GM12878 (cell line): ENCODE measurements around the gene MTMR1. TPM values are rescaled to one million over a fixed set of nuclear protein-coding genes. Genes with fewer than 3 reads are reported as not detected.

ENCODE experiments used
- ATAC-seq: fragments of 200-7000 bp; cut with Tn5 transposase; 3 replicates; pipeline ENCODE4 v1.9.1; 2020; ENCODE audit warnings: mild to moderate bottlenecking, moderate library complexity
- BruUV-seq: library from RNA; stranded (reverse); fragments of 400-500 nt; replicated peaks from 2 replicates; lab custom pipeline; 2021; lab: Mats Ljungman, UMichigan
- CTCF ChIA-PET: fragments of 300-600 bp; sonication (Branson Sonifier 250); formaldehyde crosslinking; extraction: SDS; loops from one replicate; lab custom pipeline; 2021; ENCODE audit warnings: inconsistent platforms; lab: Yijun Ruan, JAX
- POLR2A ChIA-PET: fragments of 350-600 bp; formaldehyde crosslinking; extraction: SDS; loops from one replicate; lab custom pipeline; 2021; ENCODE audit warnings: inconsistent platforms; lab: Charles Lee
- RAD21 ChIA-PET: fragments of 300-600 bp; sonication (Branson Sonifier 250); formaldehyde crosslinking; loops from one replicate; lab custom pipeline; 2023; ENCODE audit warnings: antibody characterized with exemption; ENCODE audit not compliant: unreplicated experiment; lab: Charles Lee
- SMC1A ChIA-PET: fragments of 300-600 bp; sonication (Branson Sonifier 250); formaldehyde crosslinking; loops from one replicate; lab custom pipeline; 2023; ENCODE audit not compliant: unreplicated experiment, uncharacterized antibody; lab: Charles Lee
- DNase-seq: peaks from one replicate; pipeline ENCODE4 v3.0.0-alpha.2; 2011; ENCODE audit warnings: low read depth, low spot score
- FAIRE-seq: peaks from 3 replicates; lab custom pipeline; 2011; peaks lifted over from hg19 to GRCh38; lab: Jason Lieb, UNC
- H2AFZ ChIP-seq: 2 replicates; pipeline ENCODE4 v1.6.0; 2011; ENCODE audit warnings: low read depth, low read length, control low read depth; ENCODE audit not compliant: control insufficient read depth
- H3K27ac ChIP-seq: 2 replicates; pipeline ENCODE4 v1.5.1; 2011; ENCODE audit warnings: control low read depth; ENCODE audit not compliant: control insufficient read depth, insufficient read depth
- H3K27me3 ChIP-seq, 2 experiments: replicated peaks in 1 of 2; 2 replicates each; pipeline versions ENCODE4 v1.6.0 to v1.6.1; 2011; ENCODE audit warnings: low read length in 1 of 2; ENCODE audit not compliant: control insufficient read depth in 2 of 2, insufficient read depth in 2 of 2
- H3K36me3 ChIP-seq, 2 experiments: 2 replicates each; pipeline ENCODE4 v1.5.1; 2011; ENCODE audit warnings: low read length in 1 of 2; ENCODE audit not compliant: control insufficient read depth in 2 of 2, insufficient read depth in 2 of 2
- H3K4me1 ChIP-seq: 2 replicates; pipeline ENCODE4 v1.6.1; 2011; ENCODE audit warnings: mild to moderate bottlenecking, low read length, moderate library complexity, mixed read lengths; ENCODE audit not compliant: control insufficient read depth, insufficient read depth
- H3K4me2 ChIP-seq: 2 replicates; pipeline ENCODE4 v1.6.0; 2011; ENCODE audit warnings: control low read depth; ENCODE audit not compliant: control insufficient read depth, insufficient read depth
- H3K4me3 ChIP-seq: fragments of 200-600 bp; sonication (generic); 2 replicates; pipeline ENCODE4 v1.5.1; 2016
- H3K79me2 ChIP-seq: 2 replicates; pipeline ENCODE4 v1.6.0; 2011; ENCODE audit warnings: low read length; ENCODE audit not compliant: control insufficient read depth, insufficient read depth
- H3K9ac ChIP-seq: 2 replicates; pipeline ENCODE4 v1.8.0; 2011; ENCODE audit warnings: low read length, control low read depth, mixed read lengths; ENCODE audit not compliant: control insufficient read depth, insufficient read depth
- H3K9me3 ChIP-seq: replicated peaks from 3 replicates; pipeline ENCODE4 v1.5.1; 2011; ENCODE audit warnings: mild to moderate bottlenecking, low read length; ENCODE audit not compliant: control insufficient read depth, insufficient read depth
- H4K20me1 ChIP-seq: 2 replicates; pipeline ENCODE4 v1.6.0; 2011; ENCODE audit not compliant: control insufficient read depth, insufficient read depth
- FOXM1 ChIP-seq: IDR thresholded peaks from 2 replicates; pipeline ENCODE4 v1.6.1; 2012; ENCODE audit warnings: low read depth, mild to moderate bottlenecking, inconsistent platforms, low read length, moderate library complexity
- KAT2A ChIP-seq: conservative IDR thresholded peaks from 2 replicates; pipeline ENCODE4 v1.6.1; 2011; ENCODE audit warnings: low read depth, low read length; ENCODE audit not compliant: control insufficient read depth
- MTA2 ChIP-seq: fragments of 450-650 bp; IDR thresholded peaks from 2 replicates; pipeline ENCODE4 v1.6.1; 2016; ENCODE audit warnings: low read depth, mild to moderate bottlenecking, moderate library complexity
- PML ChIP-seq: IDR thresholded peaks from 2 replicates; pipeline ENCODE4 v1.6.1; 2012; ENCODE audit warnings: low read length, inconsistent platforms
- SPI1 ChIP-seq: IDR thresholded peaks from 2 replicates; pipeline ENCODE4 v1.6.1; 2011; ENCODE audit warnings: low read depth, mild to moderate bottlenecking, low read length, moderate library complexity, borderline replicate concordance; ENCODE audit not compliant: insufficient read depth
- SREBF1 ChIP-seq: IDR thresholded peaks from 2 replicates; pipeline ENCODE4 v1.6.1; 2012; ENCODE audit warnings: mild to moderate bottlenecking, low read length
- SUZ12 ChIP-seq: fragments of 200-600 bp; sonication (generic); IDR thresholded peaks from one replicate; pipeline ENCODE4 v1.6.1; 2018; ENCODE audit warnings: antibody characterized with exemption, mild to moderate bottlenecking; ENCODE audit not compliant: unreplicated experiment
- WGBS: methylation state at CpG from one replicate; pipeline ENCODE4 v1.1.6; 2016; ENCODE audit warnings: low lambda C conversion rate; ENCODE audit not compliant: insufficient replicate concordance, insufficient coverage; ENCODE audit errors: missing lambda C conversion rate; 5-methylcytosine and 5-hydroxymethylcytosine counted together
- in situ Hi-C: fragments of 300-500 bp; cut with MboI; formaldehyde crosslinking; loops from 9 replicates; pipeline ENCODE4 v1.14.3; 2018; ENCODE audit warnings: mixed read lengths
- intact Hi-C: fragments of 100-400 bp; cut with micrococcal nuclease; formaldehyde crosslinking; loops from one replicate; pipeline ENCODE4 v1.14.2; 2022; ENCODE audit not compliant: unreplicated experiment
- polyA plus RNA-seq, 11 experiments: library from polyadenylated mRNA; depleted of rRNA in 4 of 11; unstranded in 6 of 11; stranded (reverse) in 5 of 11; fragments of >200 nt; fragmentation: Nextera tagmentation in 4 of 11; fragmentation: Illumina TruSeq in 1 of 11; extraction: Ambion mirVana in 4 of 11; extraction: Trizol in 1 of 11; gene quantifications; 1 replicate in 1 of 11; 2 replicates in 10 of 11; pipeline versions ENCODE4 v1.2.1 to v1.2.3, GENCODE V29; 2011 to 2016; ENCODE audit warnings: inconsistent platforms in 2 of 11, missing spikeins in 2 of 11, low read depth in 1 of 11
- total RNA-seq, 4 experiments: library from RNA; depleted of rRNA in 3 of 4; stranded (reverse); fragments of >200 nt in 3 of 4; fragmentation: Illumina TruSeq in 1 of 4; extraction: Trizol in 1 of 4; gene quantifications; 2 replicates each; pipeline versions ENCODE4 v1.2.1 to v1.2.3, GENCODE V29; 2013 to 2021
- TF ChIP-seq, protein P1 (sequence below): fragments of 450-650 bp; formaldehyde crosslinking; IDR thresholded peaks from 2 replicates; pipeline ENCODE4 v1.5.0; 2022; ENCODE audit warnings: mild to moderate bottlenecking, missing genetic modification characterization
- TF ChIP-seq, protein P2 (sequence below): IDR thresholded peaks from 2 replicates; pipeline ENCODE4 v1.6.1; 2011; ENCODE audit warnings: low read depth, mild to moderate bottlenecking, low read length, moderate library complexity, borderline replicate concordance; ENCODE audit errors: extremely low read depth

Gene MTMR1
- total and polyA plus RNA-seq, 10 of the 15 experiments (the other 5 are each of a cell fraction or from before 2014, with no cell fraction given): 1.2 to 32.2 (median 22.9) TPM

GRCh38 chrX:150643958-150644357 lies 49.2 kb upstream of the MTMR1 start:
- no TSS peak for BruUV-seq
- no peak overlapping the region for H3K9ac ChIP-seq
- DNase-seq (no peak), FAIRE-seq (no peak), ATAC-seq (no peak)
- no peaks in the 10 kb centered on the region for H3K79me2 ChIP-seq
- TF ChIP-seq SREBF1 (no peak), SUZ12 (no peak), PML (no peak), KAT2A (no peak), SPI1 (no peak), FOXM1 (no peak), MTA2 (no peak)
- TF ChIP-seq, protein P1, sequence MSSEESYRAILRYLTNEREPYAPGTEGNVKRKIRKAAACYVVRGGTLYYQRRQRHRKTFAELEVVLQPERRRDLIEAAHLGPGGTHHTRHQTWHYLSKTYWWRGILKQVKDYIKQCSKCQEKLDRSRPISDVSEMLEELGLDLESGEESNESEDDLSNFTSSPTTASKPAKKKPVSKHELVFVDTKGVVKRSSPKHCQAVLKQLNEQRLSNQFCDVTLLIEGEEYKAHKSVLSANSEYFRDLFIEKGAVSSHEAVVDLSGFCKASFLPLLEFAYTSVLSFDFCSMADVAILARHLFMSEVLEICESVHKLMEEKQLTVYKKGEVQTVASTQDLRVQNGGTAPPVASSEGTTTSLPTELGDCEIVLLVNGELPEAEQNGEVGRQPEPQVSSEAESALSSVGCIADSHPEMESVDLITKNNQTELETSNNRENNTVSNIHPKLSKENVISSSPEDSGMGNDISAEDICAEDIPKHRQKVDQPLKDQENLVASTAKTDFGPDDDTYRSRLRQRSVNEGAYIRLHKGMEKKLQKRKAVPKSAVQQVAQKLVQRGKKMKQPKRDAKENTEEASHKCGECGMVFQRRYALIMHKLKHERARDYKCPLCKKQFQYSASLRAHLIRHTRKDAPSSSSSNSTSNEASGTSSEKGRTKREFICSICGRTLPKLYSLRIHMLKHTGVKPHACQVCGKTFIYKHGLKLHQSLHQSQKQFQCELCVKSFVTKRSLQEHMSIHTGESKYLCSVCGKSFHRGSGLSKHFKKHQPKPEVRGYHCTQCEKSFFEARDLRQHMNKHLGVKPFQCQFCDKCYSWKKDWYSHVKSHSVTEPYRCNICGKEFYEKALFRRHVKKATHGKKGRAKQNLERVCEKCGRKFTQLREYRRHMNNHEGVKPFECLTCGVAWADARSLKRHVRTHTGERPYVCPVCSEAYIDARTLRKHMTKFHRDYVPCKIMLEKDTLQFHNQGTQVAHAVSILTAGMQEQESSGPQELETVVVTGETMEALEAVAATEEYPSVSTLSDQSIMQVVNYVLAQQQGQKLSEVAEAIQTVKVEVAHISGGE (CRISPR knock-in tag): no peak
- TF ChIP-seq, protein P2, sequence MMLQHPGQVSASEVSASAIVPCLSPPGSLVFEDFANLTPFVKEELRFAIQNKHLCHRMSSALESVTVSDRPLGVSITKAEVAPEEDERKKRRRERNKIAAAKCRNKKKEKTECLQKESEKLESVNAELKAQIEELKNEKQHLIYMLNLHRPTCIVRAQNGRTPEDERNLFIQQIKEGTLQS: no peak
- H3K4me3 ChIP-seq: no peak overlapping the region
- ChIA-PET SMC1A (interaction anchor here (1.1 kb wide), 1 partner anchor 32 kb away, joined by 3 read pairs; no protein-coding TSS in a partner anchor), RAD21 (no interaction called here), POLR2A (no interaction called here), CTCF (interaction anchor here (0.6 kb wide), 2 partner anchors 65 to 117 kb away, joined by 3 to 4 read pairs; no protein-coding TSS in a partner anchor)
- H3K36me3 ChIP-seq: no peaks in the 10 kb centered on the region
- no peaks in the 10 kb centered on the region for H3K9me3 ChIP-seq
- H4K20me1 ChIP-seq: no peaks in the 10 kb centered on the region
- intact Hi-C loops (no loop called here), in situ Hi-C loops (no loop called here)
- no peak overlapping the region for H2AFZ ChIP-seq
- WGBS: 47% methylated on average over 2 of the region's 2 CpGs
- H3K4me2 ChIP-seq: no peak overlapping the region
- H3K4me1 ChIP-seq: no peaks in the 10 kb centered on the region
- H3K27me3 ChIP-seq: no peaks in the 10 kb centered on the region
- no peak overlapping the region for H3K27ac ChIP-seq
